BLaER1 treated with 17β-estradiol and CSF1 and Interleukin-3, amounts not matched to agents 10 nM and 100 nM (cell line): ENCODE measurements around the gene PAEP.

Experiments
- H3K27ac ChIP-seq, 11 experiments: shearing (Covaris generic); formaldehyde crosslinking; 2 replicates each; pipeline ENCODE4 v1.8.1; 2022
- H3K27me3 ChIP-seq, 11 experiments: shearing (Covaris generic); formaldehyde crosslinking; 2 replicates each; pipeline ENCODE4 v1.8.1; 2022
- H3K36me3 ChIP-seq, 11 experiments: shearing (Covaris generic); formaldehyde crosslinking; 2 replicates each; pipeline ENCODE4 v1.8.1; 2022
- H3K4me1 ChIP-seq, 10 experiments: shearing (Covaris generic); formaldehyde crosslinking; 2 replicates each; pipeline ENCODE4 v1.8.1; 2022
- H3K4me2 ChIP-seq, 11 experiments: shearing (Covaris generic); formaldehyde crosslinking; 2 replicates each; pipeline ENCODE4 v1.8.1; 2022
- H3K4me3 ChIP-seq, 10 experiments: shearing (Covaris generic); formaldehyde crosslinking; 2 replicates each; pipeline ENCODE4 v1.8.1; 2022
- H3K9ac ChIP-seq, 11 experiments: shearing (Covaris generic); formaldehyde crosslinking; 2 replicates each; pipeline ENCODE4 v1.8.1; 2022
- H3K9me3 ChIP-seq, 11 experiments: shearing (Covaris generic); formaldehyde crosslinking; replicated peaks in 1 of 11; 2 replicates each; pipeline ENCODE4 v1.8.1; 2022
- H4K20me1 ChIP-seq, 11 experiments: shearing (Covaris generic); formaldehyde crosslinking; 2 replicates each; pipeline ENCODE4 v1.8.1; 2022
- Cebpa-rat ChIP-seq, 11 experiments: shearing (Covaris generic); IDR thresholded peaks; 2 replicates each; pipeline ENCODE4 v1.8.1; 2022

PAEP gene

DNA sequence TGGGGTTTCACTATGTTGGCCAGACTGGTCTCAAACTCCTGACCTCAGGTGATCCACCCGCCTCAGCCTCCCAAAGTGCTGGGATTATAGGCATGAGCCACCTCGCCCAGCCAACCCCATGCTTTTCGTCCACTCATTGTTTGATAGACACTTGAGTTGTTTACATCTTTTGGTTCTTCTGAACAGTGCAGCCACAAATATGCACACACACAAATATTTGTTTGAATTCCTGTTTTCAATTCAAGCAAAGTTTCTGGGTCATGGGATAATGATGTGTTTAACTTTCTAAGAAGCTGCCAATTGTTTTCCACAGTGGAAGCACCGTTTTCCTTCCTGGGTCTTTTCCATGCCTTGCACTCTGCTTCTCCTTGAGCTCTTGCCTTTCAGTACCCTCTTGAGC lies 6.8 kb upstream of the PAEP start:
- H3K9me3 ChIP-seq, result no peaks in the 10 kb centered on the region
- H3K4me2 ChIP-seq, result no peak overlapping the region
- H3K36me3 ChIP-seq, result no peaks in the 10 kb centered on the region
- no peak overlapping the region for H3K4me3 ChIP-seq
- TF ChIP-seq Cebpa-rat (IDR thresholded peaks at IDR 0.05), result no peak
- peaks cover 0 to 10% (median 0%) of the 10 kb centered on the region in 11 experiments; a peak in 6 of 22 replicates for H4K20me1 ChIP-seq
- peaks cover 0 to 7% (median 0%) of the 10 kb centered on the region in 11 experiments; a peak in 1 of 22 replicates for H3K27me3 ChIP-seq
- peaks cover 10 to 28% (median 26%) of the 10 kb centered on the region in 10 experiments; a peak in 19 of 20 replicates for H3K4me1 ChIP-seq
- no peak overlapping the region for H3K9ac ChIP-seq
- no peak overlapping the region for H3K27ac ChIP-seq

DNA sequence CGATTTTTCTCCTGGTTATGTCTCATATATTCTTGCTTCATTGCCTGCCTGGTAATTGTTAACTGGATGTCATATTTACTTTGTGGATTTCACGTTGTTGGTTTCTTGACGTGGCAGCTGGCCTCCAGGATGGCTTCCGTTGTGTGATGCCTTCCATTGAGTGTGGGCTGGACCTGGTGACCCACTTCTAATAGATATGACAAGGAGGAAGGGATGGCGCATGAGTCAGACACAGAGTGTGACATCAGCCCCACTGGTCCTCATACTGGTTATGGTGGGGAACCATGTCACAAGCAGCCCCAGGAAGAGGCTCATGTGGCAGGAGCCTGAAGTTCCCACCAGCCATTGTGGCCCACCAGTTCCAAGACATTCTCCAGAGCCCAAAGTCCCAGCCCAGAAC lies 6.4 kb upstream of the PAEP start:
- H3K36me3 ChIP-seq, result no peaks in the 10 kb centered on the region
- H3K4me2 ChIP-seq, result no peak overlapping the region
- no peak for TF ChIP-seq Cebpa-rat (IDR thresholded peaks at IDR 0.05)
- no peak overlapping the region for H3K27ac ChIP-seq
- no peaks in the 10 kb centered on the region for H3K9me3 ChIP-seq
- peaks cover 0 to 7% (median 0%) of the 10 kb centered on the region in 11 experiments; a peak in 1 of 22 replicates for H3K27me3 ChIP-seq
- no peak overlapping the region for H3K9ac ChIP-seq
- H3K4me1 ChIP-seq, result peaks cover 10 to 25% (median 24%) of the 10 kb centered on the region in 10 experiments; a peak in 19 of 20 replicates
- peaks cover 0 to 8% (median 0%) of the 10 kb centered on the region in 11 experiments; a peak in 6 of 22 replicates for H4K20me1 ChIP-seq
- no peak overlapping the region for H3K4me3 ChIP-seq

DNA sequence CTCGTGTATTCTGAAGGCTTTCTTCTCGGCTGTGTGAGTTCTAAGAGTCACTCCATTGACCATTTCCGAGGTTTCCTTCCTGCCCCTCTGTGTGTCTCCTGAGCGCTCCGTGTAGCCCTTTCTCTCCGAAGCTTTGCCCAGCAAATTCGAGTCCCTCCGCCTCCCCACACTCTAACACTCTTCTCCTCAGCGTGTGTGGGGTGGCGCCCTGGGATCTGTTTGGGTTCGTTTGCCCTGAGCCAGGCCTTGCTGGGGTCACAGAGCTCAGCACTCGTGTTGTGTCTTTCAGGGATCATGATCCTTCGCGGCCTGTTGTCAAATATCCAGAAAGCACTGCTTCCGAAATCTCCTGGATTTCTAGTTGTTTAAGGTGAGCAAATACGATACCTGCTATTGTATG lies 5.6 kb upstream of the PAEP start:
- Histone ChIP-seq H3K27ac (no peak overlapping the region), H4K20me1 (peaks cover 0 to 1% (median 0%) of the 10 kb centered on the region in 11 experiments; a peak in 4 of 22 replicates), H3K27me3 (0 out of 22 replicates have a peak, but pooled peaks cover 0 to under 1% (median 0%) of the 10 kb centered on the region in 11 experiments), H3K9me3 (no peaks in the 10 kb centered on the region), H3K4me1 (peaks cover 5 to 18% (median 17%) of the 10 kb centered on the region in 10 experiments; a peak in 19 of 20 replicates), H3K9ac (no peak overlapping the region), H3K36me3 (no peaks in the 10 kb centered on the region), H3K4me2 (no peak overlapping the region), H3K4me3 (no peak overlapping the region)
- TF ChIP-seq Cebpa-rat (IDR thresholded peaks at IDR 0.05), result no peak

DNA sequence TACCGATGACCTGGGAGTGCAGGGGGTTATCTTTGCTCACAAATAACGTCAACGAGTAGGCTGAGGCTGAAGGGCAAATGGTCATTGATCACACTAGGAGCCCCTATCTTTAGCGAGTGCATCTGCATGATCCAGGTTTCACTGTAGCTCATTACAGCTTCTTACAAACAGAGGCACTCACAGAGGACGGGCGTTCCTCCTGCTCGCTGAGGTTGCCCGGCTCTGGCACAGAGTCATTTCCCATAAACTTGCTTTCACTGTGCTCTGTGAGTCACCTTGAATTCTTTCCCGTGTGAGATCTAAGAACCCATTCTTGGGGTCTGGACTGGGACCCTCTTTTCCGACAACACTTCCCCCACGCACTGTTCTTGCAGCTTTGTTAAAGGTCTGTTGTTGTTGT lies 1.9 kb upstream of the PAEP start:
- no peak overlapping the region for H3K4me3 ChIP-seq

DNA sequence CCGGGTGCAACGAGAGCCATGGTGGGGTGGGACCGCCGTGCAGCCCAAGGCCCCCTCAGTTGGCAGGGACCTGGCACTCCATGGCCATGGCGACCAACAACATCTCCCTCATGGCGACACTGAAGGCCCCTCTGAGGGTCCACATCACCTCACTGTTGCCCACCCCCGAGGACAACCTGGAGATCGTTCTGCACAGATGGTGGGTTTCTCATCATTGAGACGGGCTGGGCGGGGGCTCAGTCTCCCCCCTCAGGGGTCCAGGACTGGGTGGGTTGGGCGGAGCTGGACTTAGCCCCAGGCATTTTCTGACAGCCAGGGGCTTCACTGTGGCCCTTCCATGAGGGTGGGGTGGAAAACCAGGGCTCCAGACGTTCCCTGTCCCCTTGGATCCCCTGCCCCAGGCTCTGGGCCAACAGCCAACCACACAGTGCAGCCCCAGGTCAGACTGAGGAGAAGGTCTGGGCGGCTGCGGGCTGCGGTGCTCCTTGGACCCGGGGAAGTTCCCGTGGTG lies 734 bp downstream of the PAEP start:
- no peak overlapping the region for H3K4me3 ChIP-seq
- no peaks in the 10 kb centered on the region for H3K9me3 ChIP-seq
- no peak overlapping the region for H3K27ac ChIP-seq
- no peak overlapping the region for H3K9ac ChIP-seq
- H3K4me1 ChIP-seq, result peaks cover 5 to 17% (median 9%) of the 10 kb centered on the region in 10 experiments; a peak in 15 of 20 replicates
- no peaks in the 10 kb centered on the region for H3K27me3 ChIP-seq
- H3K4me2 ChIP-seq, result no peak overlapping the region
- peaks cover 0 to 5% (median 0%) of the 10 kb centered on the region in 11 experiments; a peak in 3 of 22 replicates for H4K20me1 ChIP-seq
- TF ChIP-seq Cebpa-rat (IDR thresholded peaks at IDR 0.05), result no peak
- no peaks in the 10 kb centered on the region for H3K36me3 ChIP-seq

More for the DNA sequence above, 1.9 kb upstream of the PAEP start:
- H3K27me3 ChIP-seq, result no peaks in the 10 kb centered on the region
- 0 out of 20 replicates have a peak, but pooled peaks cover 0 to 5% (median 0%) of the 10 kb centered on the region in 10 experiments for H3K4me1 ChIP-seq
- no peaks in the 10 kb centered on the region for H3K9me3 ChIP-seq
- no peaks in the 10 kb centered on the region; a peak in 2 of 22 replicates for H4K20me1 ChIP-seq
- H3K36me3 ChIP-seq, result no peaks in the 10 kb centered on the region
- no peak overlapping the region for H3K4me2 ChIP-seq
- H3K9ac ChIP-seq, result no peak overlapping the region
- no peak for TF ChIP-seq Cebpa-rat (IDR thresholded peaks at IDR 0.05)
- H3K27ac ChIP-seq, result no peak overlapping the region

DNA sequence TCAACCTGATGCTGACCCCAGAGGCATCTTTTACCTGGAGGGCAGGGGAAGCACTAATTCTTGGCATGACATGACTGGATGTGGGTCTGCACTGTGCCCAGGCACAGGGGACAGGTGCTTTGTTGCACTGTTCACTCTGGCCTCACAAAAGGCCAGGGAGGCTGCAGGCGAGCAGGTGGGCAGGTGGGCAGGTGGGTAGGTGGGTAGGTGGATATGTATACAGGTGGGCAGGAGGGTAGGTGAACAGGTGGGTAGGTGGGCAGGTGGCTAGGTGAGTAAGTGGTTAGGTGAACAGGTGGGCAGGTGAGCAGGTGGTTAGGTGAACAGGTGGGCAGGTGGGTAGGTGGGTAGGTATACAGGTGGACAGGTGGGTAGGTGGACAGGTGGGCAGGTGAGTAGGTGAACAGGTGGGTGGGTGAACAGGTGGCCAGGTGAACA lies 1.5 kb downstream of the PAEP start:
- H3K4me3 ChIP-seq, result no peak overlapping the region

DNA sequence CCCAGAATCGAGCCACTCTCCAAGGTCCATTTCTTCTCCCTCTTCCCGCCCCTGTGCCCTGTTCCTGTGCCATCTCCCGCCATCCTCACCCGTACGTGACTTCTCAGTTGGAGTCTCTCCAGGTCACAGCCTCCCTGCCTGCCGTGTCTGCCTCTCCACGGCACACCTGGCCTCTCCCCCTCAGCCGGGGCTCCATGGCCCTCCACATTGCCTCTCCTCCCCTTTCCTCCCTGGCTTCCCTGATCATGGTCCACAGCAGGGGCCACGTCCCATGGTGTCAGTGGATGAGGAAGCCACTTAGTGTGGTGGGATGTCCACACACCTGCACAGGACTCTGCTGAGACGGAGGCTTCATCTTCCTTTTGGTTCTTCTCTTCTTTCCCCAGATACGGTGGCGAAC lies 2.3 kb downstream of the PAEP start:
- H3K4me3 ChIP-seq, result no peak overlapping the region
- no peak overlapping the region for H3K9ac ChIP-seq
- H4K20me1 ChIP-seq, result peaks cover 0 to 5% (median 0%) of the 10 kb centered on the region in 11 experiments; a peak in 3 of 22 replicates
- no peak overlapping the region for H3K4me2 ChIP-seq
- H3K27ac ChIP-seq, result no peak overlapping the region
- TF ChIP-seq Cebpa-rat (IDR thresholded peaks at IDR 0.05), result no peak
- peaks cover 0 to 1% (median 0%) of the 10 kb centered on the region in 11 experiments; a peak in 1 of 22 replicates for H3K9me3 ChIP-seq
- H3K36me3 ChIP-seq, result no peaks in the 10 kb centered on the region
- no peaks in the 10 kb centered on the region for H3K27me3 ChIP-seq
- peaks cover 5 to 17% (median 9%) of the 10 kb centered on the region in 10 experiments; a peak in 15 of 20 replicates for H3K4me1 ChIP-seq

More for the DNA sequence above, 1.5 kb downstream of the PAEP start:
- no peaks in the 10 kb centered on the region for H3K36me3 ChIP-seq
- H3K4me1 ChIP-seq, result peaks cover 5 to 17% (median 9%) of the 10 kb centered on the region in 10 experiments; a peak in 15 of 20 replicates
- H3K4me2 ChIP-seq, result no peak overlapping the region
- H4K20me1 ChIP-seq, result peaks cover 0 to 5% (median 0%) of the 10 kb centered on the region in 11 experiments; a peak in 3 of 22 replicates
- H3K9me3 ChIP-seq, result no peaks in the 10 kb centered on the region
- H3K9ac ChIP-seq, result no peak overlapping the region
- no peaks in the 10 kb centered on the region for H3K27me3 ChIP-seq
- no peak overlapping the region for H3K27ac ChIP-seq
- no peak for TF ChIP-seq Cebpa-rat (IDR thresholded peaks at IDR 0.05)

DNA sequence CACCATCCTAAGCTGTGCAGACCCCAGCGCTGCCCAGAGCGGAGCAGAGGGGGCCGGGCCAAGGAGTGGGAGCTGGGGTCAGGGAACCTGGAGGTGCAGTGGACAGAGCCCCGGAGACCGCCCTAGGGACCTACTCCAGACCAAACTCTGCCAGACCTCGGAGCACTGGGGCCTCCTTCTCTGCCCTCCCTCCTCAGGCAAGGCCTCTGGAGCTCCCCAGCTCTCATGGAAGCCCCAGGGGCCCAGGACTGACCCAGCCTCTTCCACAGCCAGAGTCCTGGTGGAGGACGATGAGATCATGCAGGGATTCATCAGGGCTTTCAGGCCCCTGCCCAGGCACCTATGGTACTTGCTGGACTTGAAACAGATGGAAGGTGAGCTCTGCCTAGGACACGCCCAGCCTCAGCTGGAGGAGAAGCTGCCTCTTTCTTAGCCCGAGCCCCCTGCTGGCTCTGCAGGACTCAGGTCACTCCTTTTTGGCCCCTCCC lies 3.6 kb downstream of the PAEP start:
- Histone ChIP-seq H3K36me3 (no peaks in the 10 kb centered on the region), H3K4me2 (no peak overlapping the region), H3K27ac (no peak overlapping the region), H4K20me1 (peaks cover 0 to 5% (median 0%) of the 10 kb centered on the region in 11 experiments; a peak in 3 of 22 replicates), H3K4me3 (no peak overlapping the region), H3K9me3 (peaks cover 0 to 9% (median 0%) of the 10 kb centered on the region in 11 experiments; a peak in 3 of 22 replicates), H3K27me3 (no peaks in the 10 kb centered on the region), H3K9ac (no peak overlapping the region), H3K4me1 (peaks cover 5 to 17% (median 9%) of the 10 kb centered on the region in 10 experiments; a peak in 15 of 20 replicates)
- TF ChIP-seq Cebpa-rat (IDR thresholded peaks at IDR 0.05), result no peak

DNA sequence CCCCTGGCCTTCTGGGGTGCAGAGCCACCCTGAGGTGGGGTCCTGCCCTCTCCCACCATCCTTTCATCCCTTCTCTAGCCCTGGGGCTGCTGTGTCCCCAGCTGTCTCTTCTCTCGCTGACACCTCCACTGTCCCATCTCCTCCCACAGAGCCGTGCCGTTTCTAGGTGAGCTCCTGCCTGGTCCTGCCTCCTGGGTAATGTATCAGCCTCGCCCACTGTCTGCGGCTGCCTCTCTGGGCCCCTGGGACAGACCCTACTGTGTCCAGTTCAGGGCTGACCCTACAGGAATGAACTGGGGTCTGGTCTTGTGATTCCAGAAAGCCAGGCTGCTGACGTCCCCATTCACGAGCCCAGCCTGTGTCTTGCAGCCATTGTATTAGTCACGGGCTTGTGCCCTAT lies 4.1 kb downstream of the PAEP start:
- peaks cover 5 to 17% (median 9%) of the 10 kb centered on the region in 10 experiments; a peak in 15 of 20 replicates for H3K4me1 ChIP-seq
- peaks cover 0 to 5% (median 0%) of the 10 kb centered on the region in 11 experiments; a peak in 3 of 22 replicates for H4K20me1 ChIP-seq
- H3K4me3 ChIP-seq, result no peak overlapping the region
- peak overlapping the region in 3 of 11 experiments; percentile 60 to 70 (median 62); a peak in 3 of 22 replicates for H3K4me2 ChIP-seq
- H3K27ac ChIP-seq, result no peak overlapping the region
- no peaks in the 10 kb centered on the region for H3K27me3 ChIP-seq
- no peaks in the 10 kb centered on the region for H3K36me3 ChIP-seq
- TF ChIP-seq Cebpa-rat (IDR thresholded peaks at IDR 0.05), result no peak
- H3K9ac ChIP-seq, result no peak overlapping the region
- peaks cover 0 to 9% (median 0%) of the 10 kb centered on the region in 11 experiments; a peak in 3 of 22 replicates for H3K9me3 ChIP-seq
